Breast epithelium (tissue), 4 donors: ENCODE results near the gene HDAC10. TPM values are rescaled to one million over a fixed set of nuclear protein-coding genes. Genes with fewer than 3 reads are reported as not detected.

ENCODE experiments used
- DNase-seq, 2 donors: peaks; one replicate each; pipeline ENCODE4 v3.0.0-alpha.2; 2019; ENCODE audit warnings: low spot score in 2 of 2
- H3K27ac ChIP-seq, 2 donors: fragments of 200-600 bp; sonication (generic) in 1 of 2; one replicate each; pipeline ENCODE4 v1.5.1; 2016 to 2019; ENCODE audit warnings: mild to moderate bottlenecking in 1 of 2
- H3K27me3 ChIP-seq, 2 donors: fragments of 200-600 bp; sonication (generic) in 1 of 2; one replicate each; pipeline versions ENCODE4 v1.5.1 to v1.6.0; 2017 to 2019; ENCODE audit warnings: control low read depth in 1 of 2, mild to moderate bottlenecking in 1 of 2
- H3K36me3 ChIP-seq: fragments of 200-600 bp; one replicate; pipeline ENCODE4 v1.5.1; 2019
- H3K4me1 ChIP-seq, 2 donors: fragments of 200-600 bp; sonication (generic); one replicate each; pipeline ENCODE4 v1.5.1; 2016 to 2019; ENCODE audit warnings: control low read depth in 1 of 2
- H3K4me3 ChIP-seq, 3 donors: fragments of 200-600 bp; sonication (generic); 1 replicate in 2 of 3; 2 replicates in 1 of 3; pipeline ENCODE4 v1.5.1; 2016 to 2019; ENCODE audit warnings: mild to moderate bottlenecking in 3 of 3, moderate library complexity in 2 of 3
- H3K9me3 ChIP-seq, 2 donors: fragments of 200-600 bp; sonication (generic) in 1 of 2; one replicate each; pipeline ENCODE4 v1.5.1; 2016 to 2019; ENCODE audit warnings: control low read depth in 1 of 2
- CTCF ChIP-seq, 3 donors: fragments of 450-650 bp; IDR thresholded peaks; one replicate each; pipeline ENCODE4 v1.5.1; 2016 to 2017; ENCODE audit warnings: antibody characterized with exemption in 3 of 3, mild to moderate bottlenecking in 3 of 3, moderate library complexity in 3 of 3
- POLR2A ChIP-seq: fragments of 450-650 bp; IDR thresholded peaks from one replicate; pipeline ENCODE4 v1.6.1; 2016; ENCODE audit warnings: antibody characterized with exemption, mild to moderate bottlenecking, moderate library complexity
- POLR2AphosphoS5 ChIP-seq, 3 donors: sonication (generic); formaldehyde crosslinking; IDR thresholded peaks; one replicate each; pipeline ENCODE4 v1.6.1; 2017; ENCODE audit warnings: antibody characterized with exemption in 3 of 3
- intact Hi-C: fragments of 100-400 bp; cut with DNase I; formaldehyde crosslinking; loops from one replicate; pipeline ENCODE4 v1.15.1; 2023; ENCODE audit warnings: low total_unique reads
- total RNA-seq, 3 donors: library from RNA; depleted of rRNA; stranded (reverse); fragments of >200 nt; gene quantifications; one replicate each; pipeline ENCODE4 v1.1.0, GENCODE V29; 2016

HDAC10 gene
- total RNA-seq, 3 donors from 2014 or later: 22.9 to 35.7 (median 29.4) TPM

- no peaks in the 10 kb centered on the region for H3K27me3 ChIP-seq
- intact Hi-C loops: no loop called here
- peaks cover under 1 to 3% of the 10 kb centered on the region in 2 donors for H3K4me1 ChIP-seq
- TF ChIP-seq POLR2A (no peak), CTCF (IDR thresholded peaks at IDR 0.05) (no peak), POLR2AphosphoS5 (IDR thresholded peaks at IDR 0.05) (no peak)
- H3K27ac ChIP-seq: peak overlapping the region in 1 of 2 donors; percentile 33
- H3K36me3 ChIP-seq: no peaks in the 10 kb centered on the region
- no peaks in the 10 kb centered on the region for H3K9me3 ChIP-seq
- no peak for DNase-seq
- no peak overlapping the region for H3K4me3 ChIP-seq
Measured at GRCh38 chr22:50287731-50288130, 36.7 kb upstream of the HDAC10 start.

- intact Hi-C loops: no loop called here
- Histone ChIP-seq H3K36me3 (no peaks in the 10 kb centered on the region), H3K27me3 (no peaks in the 10 kb centered on the region), H3K9me3 (no peaks in the 10 kb centered on the region), H3K4me3 (no peak overlapping the region), H3K4me1 (peaks cover 0 to 5% of the 10 kb centered on the region in 2 donors), H3K27ac (no peak overlapping the region)
- DNase-seq: no peak
- no peak for TF ChIP-seq POLR2A
- no peak for TF ChIP-seq POLR2AphosphoS5 (IDR thresholded peaks at IDR 0.05)
- no peak for TF ChIP-seq CTCF (IDR thresholded peaks at IDR 0.05)
Measured at GRCh38 chr22:50286701-50287318, 35.7 kb upstream of the HDAC10 start.

- Histone ChIP-seq H3K4me1 (peaks cover 0 to 5% of the 10 kb centered on the region in 2 donors), H3K4me3 (no peak overlapping the region), H3K27me3 (no peaks in the 10 kb centered on the region), H3K9me3 (no peaks in the 10 kb centered on the region), H3K36me3 (no peaks in the 10 kb centered on the region), H3K27ac (peak overlapping the region in 1 of 2 donors; percentile 12)
- TF ChIP-seq POLR2AphosphoS5 (IDR thresholded peaks at IDR 0.05) (no peak), CTCF (IDR thresholded peaks at IDR 0.05) (no peak), POLR2A (no peak)
- DNase-seq: no peak
- intact Hi-C loops: no loop called here
Measured at GRCh38 chr22:50286275-50286674, 35.2 kb upstream of the HDAC10 start.

- Histone ChIP-seq H3K36me3 (no peaks in the 10 kb centered on the region), H3K27ac (peak overlapping the region in 1 of 2 donors; percentile 12), H3K9me3 (no peaks in the 10 kb centered on the region), H3K4me3 (no peak overlapping the region), H3K4me1 (peaks cover 0 to 5% of the 10 kb centered on the region in 2 donors), H3K27me3 (no peaks in the 10 kb centered on the region)
- TF ChIP-seq POLR2A: no peak
- TF ChIP-seq CTCF (IDR thresholded peaks at IDR 0.05): no peak
- no peak for TF ChIP-seq POLR2AphosphoS5 (IDR thresholded peaks at IDR 0.05)
- DNase-seq: no peak
- intact Hi-C loops: no loop called here
Measured at GRCh38 chr22:50285568-50286229, 34.6 kb upstream of the HDAC10 start.

- Histone ChIP-seq H3K27me3 (no peaks in the 10 kb centered on the region), H3K36me3 (peaks cover 7% of the 10 kb centered on the region), H3K9me3 (no peaks in the 10 kb centered on the region), H3K4me1 (peaks cover 0 to 5% of the 10 kb centered on the region in 2 donors), H3K4me3 (no peak overlapping the region), H3K27ac (no peak overlapping the region)
- intact Hi-C loops: no loop called here
- DNase-seq: no peak
- TF ChIP-seq POLR2AphosphoS5 (IDR thresholded peaks at IDR 0.05) (no peak), POLR2A (no peak), CTCF (IDR thresholded peaks at IDR 0.05) (no peak)
Measured at GRCh38 chr22:50284479-50284878, 33.4 kb upstream of the HDAC10 start.
